GM18520 (cell line): Measurements from ENCODE around the gene SEC31B.

Source experiments
- ATAC-seq: cut with Tn5 transposase; IDR thresholded peaks from one replicate; pipeline ENCODE4 v1.9.1; 2021; ENCODE audit not compliant: unreplicated experiment

Gene SEC31B, protein sequence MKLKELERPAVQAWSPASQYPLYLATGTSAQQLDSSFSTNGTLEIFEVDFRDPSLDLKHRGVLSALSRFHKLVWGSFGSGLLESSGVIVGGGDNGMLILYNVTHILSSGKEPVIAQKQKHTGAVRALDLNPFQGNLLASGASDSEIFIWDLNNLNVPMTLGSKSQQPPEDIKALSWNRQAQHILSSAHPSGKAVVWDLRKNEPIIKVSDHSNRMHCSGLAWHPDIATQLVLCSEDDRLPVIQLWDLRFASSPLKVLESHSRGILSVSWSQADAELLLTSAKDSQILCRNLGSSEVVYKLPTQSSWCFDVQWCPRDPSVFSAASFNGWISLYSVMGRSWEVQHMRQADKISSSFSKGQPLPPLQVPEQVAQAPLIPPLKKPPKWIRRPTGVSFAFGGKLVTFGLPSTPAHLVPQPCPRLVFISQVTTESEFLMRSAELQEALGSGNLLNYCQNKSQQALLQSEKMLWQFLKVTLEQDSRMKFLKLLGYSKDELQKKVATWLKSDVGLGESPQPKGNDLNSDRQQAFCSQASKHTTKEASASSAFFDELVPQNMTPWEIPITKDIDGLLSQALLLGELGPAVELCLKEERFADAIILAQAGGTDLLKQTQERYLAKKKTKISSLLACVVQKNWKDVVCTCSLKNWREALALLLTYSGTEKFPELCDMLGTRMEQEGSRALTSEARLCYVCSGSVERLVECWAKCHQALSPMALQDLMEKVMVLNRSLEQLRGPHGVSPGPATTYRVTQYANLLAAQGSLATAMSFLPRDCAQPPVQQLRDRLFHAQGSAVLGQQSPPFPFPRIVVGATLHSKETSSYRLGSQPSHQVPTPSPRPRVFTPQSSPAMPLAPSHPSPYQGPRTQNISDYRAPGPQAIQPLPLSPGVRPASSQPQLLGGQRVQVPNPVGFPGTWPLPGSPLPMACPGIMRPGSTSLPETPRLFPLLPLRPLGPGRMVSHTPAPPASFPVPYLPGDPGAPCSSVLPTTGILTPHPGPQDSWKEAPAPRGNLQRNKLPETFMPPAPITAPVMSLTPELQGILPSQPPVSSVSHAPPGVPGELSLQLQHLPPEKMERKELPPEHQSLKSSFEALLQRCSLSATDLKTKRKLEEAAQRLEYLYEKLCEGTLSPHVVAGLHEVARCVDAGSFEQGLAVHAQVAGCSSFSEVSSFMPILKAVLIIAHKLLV

DNA sequence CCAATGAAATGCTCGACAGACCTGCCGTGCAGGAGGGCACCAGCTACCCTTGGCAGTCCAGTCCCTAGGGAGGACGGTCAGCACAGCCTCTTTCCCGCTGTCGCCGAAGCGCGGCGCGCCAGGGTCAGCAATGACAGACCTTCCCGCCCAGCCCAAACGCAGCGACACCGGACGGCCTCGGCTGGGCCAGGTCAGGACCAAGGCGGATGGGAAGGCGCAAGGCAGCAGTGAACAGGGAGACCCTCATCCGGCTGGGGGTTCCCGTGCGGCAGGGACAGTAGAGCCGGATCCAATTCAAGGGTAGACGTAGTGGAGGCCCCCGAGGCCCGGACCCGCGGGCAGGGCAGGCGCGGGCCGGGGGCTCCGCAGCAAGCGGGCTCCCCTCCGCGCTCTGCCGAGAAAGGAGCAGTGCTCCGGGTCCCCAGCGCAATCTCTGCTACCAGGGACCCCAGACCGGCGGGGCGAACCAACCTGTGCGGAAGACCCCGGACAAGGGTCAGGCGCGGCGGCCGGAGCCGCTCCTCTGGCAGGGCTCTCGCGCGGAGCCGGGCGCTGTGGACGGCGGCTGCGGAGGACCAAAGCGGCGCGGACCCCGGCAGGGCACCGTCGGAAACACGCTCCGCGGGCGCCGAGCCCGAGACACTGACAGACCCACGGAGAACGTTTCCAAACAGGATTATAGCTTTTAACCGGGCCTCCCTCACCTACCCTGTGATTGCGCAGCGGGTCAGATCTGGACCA is at the start of gene SEC31B:
Gene SEC31B, minus strand, starts transcription at position 551 of the 741 bp plus-strand sequence. CDS start 2,909 bp downstream, outside the sequence.
- no peak for ATAC-seq

DNA sequence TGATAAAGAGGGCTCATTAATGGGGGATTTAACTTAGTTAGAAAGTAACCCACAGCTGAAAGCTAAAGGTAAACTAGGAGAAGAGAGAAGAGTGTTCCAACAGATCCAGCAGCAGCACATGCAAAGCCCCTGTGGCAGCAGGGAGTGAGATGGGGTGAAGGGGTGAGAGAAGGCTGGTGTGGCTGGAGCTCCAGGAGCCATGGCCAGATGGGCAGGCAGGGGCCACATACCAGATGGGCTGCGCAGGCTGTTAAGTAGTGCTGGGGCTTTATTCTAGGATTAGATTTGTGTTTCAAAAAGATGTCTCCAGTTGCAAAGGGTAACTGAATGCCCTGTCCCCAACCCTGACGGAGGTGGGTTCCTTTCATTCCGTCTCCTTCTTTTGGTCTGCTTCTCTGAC is 49.3 kb upstream of the SEC31B start:
- ATAC-seq: no peak

DNA sequence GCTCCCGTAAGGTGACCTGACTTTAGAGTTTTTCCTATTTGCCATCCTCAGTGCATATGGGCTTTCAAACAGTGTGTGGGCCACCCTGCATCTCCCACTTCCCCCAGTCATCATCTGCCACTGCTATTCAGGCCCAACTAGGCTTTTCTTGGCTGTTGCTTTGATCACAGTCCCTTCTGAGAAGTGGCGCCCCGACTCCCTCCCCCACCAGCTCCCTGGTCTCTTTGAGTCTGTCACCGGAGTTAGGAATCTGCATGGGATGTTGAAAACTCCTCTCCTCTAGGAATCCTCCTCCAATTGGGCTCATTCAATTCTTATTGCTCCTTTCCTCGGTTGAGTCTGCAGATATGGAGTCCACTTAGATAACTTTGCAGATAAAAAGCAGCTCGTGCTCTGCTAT is 48.2 kb upstream of the SEC31B start:
- ATAC-seq: no peak

DNA sequence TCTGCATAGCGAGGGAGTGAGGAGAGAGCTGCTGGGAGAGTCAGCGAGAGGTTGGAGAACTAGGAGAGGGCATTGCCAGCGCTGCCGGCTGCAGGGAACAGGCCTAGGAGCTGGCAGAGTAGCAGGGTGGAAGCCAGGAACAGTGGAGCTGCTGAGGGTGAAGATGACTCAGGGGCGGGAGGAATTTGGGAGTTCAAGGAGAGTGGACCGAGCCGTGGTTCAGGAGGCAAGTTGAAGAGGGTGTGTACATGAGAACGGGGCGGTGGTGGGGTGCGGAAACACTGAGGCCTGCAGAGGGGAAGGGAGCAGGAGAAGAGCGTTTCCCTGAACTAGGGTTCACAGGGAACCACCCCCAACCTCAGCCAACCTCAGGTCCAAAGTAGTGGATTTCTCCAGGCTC is 47.6 kb upstream of the SEC31B start:
- no peak for ATAC-seq

DNA sequence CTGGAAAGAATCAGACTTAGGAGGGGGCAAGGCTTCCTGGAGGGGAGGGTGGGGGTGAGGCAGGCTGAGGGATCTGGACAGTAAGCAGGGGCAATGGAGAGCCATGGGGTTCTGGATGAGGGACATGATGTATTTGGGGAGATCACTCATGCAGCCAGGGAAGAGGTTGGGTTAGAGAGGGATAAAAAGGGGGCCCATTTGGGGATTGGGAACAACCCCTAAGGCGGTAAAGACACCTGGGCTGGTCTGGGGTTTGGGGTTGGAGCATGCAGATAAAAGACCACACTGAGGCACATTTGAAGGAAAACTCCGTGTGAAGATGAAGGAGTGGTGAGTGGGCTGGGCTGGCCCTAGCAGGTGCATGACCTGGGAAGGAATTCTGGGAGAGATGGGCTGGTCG is 46.9 kb upstream of the SEC31B start:
- no peak for ATAC-seq

DNA sequence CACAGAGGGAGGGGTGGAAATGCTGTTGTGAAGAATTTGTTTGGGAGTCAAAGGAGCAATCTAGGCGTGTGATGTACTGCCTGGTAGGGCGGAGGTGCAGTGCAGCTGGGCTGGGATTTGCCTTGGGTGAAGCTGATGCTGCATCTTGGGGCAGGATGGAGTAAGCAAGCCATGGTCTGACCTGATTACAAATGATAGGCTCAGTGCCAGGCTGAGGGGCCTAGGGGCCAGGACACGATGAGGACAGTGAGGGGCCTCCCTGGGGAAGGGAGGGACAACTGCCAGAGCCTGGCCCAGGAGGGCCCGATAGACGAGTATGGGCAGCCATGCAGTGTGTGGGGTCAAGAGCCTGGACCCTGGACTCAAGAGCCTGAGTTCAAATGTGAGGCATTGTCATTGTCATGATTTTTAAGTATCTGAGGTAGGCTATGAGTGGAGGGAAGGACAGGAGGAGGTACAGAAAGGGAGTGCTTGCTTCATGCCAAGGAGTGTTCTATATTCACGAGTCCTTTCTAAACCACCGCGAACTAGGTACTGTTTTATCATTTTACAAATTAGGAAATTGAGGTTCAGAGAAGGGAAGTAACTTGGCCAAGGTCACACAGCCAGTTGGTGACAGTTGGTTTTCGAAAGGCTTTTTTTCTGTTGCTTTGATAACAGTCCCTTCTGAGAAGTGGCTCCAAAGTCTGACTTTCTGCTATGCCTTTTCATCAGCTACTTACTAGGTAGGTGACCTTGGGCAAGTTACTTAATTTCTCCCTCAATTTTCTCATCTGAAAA is 45.7 kb upstream of the SEC31B start:
- ATAC-seq: no peak

DNA sequence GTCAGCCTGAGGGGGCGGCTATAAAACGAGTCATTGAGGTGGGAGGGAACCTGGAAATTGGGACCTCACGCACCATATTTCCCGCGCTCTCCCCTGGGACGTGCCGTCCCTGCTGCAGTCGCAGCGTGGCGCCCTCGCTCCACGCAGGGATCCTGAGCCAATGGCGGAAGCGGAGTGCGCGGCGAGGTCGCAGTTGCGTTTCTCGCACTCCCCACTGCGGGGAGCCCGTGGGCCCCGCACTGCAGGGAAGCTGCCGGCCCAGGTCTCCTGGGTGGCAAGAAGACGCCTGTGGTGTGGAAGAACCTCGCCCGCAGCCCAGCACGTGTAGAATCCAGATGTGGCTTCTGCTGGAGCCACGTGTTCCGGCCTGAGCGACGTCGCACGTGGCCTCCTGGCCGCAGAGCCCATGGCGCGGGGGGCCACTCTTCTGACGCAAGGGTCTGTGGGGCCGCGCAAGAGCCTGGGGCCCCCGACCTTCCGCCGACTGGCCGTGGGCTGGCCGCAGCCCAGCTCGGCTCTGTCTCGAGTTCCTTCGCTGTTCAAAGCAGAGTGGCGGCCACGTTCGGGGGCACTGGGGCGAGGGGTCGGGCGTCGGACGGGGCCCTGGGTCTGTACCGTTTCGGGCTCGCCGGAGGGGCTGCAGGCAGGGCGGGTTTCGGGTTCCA is 42.5 kb upstream of the SEC31B start:
- ATAC-seq: no peak

DNA sequence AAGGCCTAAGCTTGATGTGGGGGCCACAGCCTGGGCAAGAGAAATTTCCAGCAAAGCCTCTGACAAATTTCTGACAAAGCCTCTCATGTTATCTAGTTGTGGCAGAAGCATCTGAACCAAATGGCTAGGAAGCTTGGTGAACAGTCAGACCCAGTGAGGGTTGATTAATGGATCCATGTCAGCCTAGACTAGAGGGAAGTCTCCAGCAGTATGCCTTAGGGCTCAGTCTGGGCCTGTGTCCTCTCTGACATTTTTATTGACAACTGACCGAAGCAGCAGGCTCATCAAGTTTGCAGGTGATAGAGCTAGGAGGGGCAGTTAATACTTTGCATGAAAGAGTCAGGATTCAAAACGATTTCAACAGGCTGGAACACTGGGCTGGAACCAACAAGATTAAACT is 41.3 kb upstream of the SEC31B start:
- no peak for ATAC-seq

DNA sequence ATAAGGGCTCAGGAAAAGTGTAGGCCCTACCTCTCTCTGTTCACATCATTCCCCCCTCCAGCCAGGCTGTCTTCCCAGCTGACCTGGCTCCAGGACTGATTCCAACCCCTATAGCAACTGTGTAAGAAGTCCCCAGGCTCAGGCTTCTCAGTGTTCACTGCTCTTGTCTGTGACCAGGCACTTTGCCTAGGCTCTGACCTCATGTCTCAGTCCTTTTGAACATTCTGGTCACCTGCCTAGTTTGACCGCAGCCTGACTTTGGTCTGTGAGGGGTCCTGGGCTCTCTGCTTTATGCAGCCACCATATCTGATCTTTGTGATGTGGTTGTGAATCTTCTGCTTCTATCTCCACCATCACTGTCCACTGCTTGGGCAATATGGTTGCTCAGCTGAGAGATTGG is 40.6 kb upstream of the SEC31B start:
- no peak for ATAC-seq

DNA sequence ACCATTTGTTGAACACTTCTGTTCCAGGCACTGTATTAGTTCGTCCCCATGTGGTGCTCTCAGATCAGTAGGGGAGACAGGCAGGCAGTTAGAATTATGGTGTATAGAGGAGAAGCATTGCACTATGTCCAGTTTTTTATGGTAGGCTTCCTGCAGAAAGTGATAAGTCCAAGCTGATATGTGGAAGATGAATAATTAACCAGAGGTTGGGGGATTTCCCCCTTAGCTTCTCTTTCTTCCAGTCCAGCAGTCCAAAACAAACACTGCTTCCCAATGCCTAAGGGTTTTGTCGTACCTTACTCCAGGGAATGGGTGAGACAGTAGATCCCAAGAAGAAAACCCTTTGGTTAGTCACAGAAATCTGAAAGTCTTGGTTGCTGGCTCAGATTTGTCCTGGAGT is 35.2 kb upstream of the SEC31B start:
- ATAC-seq: no peak

DNA sequence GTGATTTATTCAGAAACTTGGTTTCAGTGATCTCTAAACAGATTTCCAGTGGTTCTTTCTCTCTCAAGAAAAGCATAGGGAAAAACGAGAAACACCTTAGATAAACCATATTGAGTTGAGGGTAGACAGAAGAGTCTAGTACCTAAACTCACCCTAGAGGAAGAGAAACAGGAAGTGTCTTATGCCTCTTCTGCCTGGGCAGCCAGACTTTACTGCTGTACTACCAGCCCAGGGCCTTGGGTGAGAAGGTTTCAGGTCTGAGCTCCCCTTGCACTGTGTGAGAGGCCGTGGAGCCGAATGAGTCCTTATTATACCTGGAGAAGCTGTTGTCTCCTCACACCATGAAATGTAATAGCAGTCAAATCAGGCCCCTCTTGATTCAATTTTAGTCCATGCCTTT is 34.3 kb upstream of the SEC31B start:
- no peak for ATAC-seq

DNA sequence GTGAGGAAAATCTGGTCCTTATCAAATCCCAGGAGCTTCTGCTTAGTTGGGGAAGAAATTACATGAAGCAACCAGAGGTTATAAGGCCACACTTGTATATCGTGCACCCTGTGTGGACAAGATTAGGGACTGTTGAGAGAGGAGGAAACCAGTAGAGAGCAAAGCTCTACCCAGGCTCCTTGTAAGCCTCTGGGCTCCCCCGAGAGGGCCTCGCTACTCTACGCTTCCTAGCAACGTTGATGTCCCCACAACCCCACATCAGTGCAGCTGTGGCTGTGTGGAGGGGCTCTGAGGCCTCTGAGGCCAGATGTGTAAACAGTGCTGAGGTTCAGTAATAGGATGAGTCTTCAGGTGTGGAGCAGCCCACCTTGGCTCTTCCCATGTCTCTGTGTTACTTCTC is 32.1 kb upstream of the SEC31B start:
- ATAC-seq: no peak

DNA sequence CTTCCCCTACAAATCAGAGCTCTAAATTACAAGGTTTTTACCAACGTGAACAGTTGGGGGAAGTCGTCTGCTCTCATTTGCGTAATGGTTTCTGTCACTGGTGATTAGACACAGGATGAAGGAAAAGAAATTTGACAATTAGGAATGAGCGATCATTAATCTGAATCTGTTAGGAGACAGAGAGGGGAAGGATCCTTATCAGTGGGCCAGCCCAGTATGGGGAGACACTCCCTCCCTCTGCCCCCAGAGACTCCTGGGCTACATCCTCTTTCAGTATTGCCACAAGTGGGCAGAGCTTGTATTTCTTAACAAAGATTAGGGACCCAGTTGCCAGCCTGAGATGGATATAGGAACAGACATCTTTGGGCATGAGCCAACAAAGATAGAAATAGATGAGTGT is 31.5 kb upstream of the SEC31B start:
- ATAC-seq: no peak

DNA sequence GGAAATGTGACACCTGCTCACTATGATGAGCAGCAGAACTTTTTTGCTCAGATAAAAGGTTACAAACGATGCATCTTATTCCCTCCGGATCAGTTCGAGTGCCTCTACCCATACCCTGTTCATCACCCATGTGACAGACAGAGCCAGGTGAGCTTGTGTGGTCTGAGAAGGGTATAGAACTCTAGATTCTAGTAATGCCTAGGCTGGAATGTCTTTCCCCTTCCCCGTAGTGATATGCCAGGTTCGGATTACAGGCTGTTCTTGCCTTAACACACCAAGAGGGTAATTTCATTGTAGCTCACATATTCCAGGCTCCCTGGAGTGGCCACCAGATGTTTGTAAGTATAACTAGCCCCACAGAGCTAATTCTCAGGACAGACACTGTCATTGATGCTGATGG is 25.3 kb upstream of the SEC31B start:
- ATAC-seq: no peak

DNA sequence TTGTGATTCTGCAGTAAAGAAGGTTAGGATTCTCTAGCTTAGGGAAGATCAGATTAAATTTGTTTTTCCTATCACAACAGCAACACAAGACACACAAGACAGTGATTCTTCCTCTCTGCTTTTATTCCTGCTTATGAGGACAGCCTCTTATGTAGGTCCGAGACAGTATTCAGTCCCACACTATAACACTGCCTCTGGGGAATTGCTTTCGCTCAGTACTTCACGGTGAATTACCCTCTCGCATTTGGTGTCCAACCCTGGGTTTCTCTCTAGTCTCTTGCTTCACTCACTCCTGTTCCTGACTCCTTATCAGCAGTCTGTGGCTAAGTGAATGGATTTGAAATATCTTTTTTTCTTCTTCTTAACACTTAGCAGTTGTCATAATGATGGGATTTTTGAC is 17.8 kb upstream of the SEC31B start:
- ATAC-seq: no peak

DNA sequence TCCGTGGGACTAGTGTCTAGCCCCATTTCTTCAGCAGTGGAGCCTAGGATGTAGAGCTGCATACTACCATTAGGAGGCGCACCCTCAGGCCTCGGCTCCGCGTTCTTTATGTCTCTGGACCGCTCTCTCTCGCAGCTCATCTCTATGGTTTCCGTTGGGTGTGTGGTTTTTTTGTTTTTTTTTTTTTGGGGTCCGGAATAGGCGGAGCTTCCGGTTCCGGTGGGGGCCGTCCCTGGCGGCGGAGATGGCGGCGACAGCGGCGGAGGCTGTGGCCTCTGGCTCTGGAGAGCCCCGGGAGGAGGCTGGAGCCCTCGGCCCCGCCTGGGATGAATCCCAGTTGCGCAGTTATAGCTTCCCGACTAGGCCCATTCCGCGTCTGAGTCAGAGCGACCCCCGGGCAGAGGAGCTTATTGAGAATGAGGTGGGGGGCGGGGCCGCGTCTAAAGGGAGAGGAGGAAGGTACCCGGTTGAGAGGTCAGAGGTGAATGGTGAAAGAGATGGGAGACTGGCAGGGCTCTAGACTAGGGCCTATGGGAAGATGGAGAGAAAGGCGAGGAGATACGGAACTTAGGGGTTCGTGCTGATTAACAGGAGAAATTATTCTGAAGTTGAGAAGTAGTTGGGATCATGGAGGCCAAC is 16.2 kb upstream of the SEC31B start, which contains the start of gene HIF1AN:
Gene HIF1AN, plus strand, starts transcription at position 229 of the 639 bp plus-strand sequence. Its CDS starts 16 bp downstream, at position 245.
- ATAC-seq: peak; percentile 94

DNA sequence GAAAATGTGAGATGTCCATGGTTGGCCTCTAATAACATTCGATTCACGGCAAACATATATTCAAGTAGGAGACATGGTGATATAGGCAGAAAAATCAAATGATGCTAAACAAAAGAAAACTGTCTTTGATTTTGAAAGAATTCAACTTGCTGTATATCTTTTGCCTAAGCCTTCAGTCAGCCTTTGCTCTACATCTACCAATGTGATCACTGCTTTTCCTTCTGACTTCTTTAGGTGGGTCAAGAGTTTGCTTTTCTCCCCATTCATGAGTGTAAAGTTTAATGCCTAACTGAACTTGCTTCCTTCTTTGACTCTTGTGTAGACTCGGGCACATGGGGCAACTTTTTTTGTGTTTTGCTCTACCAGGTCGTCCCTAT is 15.7 kb upstream of the SEC31B start:
- ATAC-seq: no peak

DNA sequence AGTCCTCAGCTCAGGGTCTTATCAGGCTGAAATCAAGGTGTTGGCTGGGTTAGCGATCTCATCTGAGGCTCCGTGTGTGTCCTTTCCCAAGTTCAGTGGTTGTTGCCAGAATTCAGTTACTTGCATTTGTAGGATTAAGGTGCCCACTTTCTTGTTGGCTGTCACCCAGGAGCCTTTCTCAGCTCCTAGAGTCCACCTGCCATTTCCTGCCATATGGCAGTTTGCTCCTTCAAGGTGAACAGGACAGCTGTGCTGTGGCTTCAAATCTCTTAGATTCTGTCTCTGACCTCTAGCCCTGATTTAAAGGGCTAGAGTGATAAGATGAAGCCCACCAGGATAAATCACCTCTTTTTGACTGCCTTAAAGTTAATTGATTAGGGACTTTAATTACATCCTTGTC is 15.1 kb upstream of the SEC31B start:
- no peak for ATAC-seq

DNA sequence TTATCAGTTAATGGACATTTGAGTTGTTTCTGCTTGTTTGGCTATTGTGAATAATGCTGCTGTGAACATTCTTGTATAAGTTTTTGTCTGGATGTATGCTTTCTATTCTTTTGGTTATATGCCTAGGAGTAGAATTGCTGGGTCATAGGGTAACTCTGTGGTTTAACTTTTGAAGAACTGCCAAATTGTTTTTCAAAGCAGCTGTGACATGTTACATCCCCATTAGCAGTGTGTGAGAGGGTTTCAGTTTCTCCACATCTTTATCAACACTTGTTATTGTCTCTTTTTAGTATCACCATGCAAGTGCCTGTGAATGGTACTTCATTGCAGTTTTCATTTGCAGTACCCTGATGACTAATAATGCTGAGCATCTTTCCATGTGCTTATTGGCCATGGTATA is 12.1 kb upstream of the SEC31B start:
- no peak for ATAC-seq
